ENCODE results near the gene KRT5. TPM values are rescaled to one million over a fixed set of nuclear protein-coding genes. Genes with fewer than 3 reads are reported as not detected.

The KRT5 gene
- total RNA-seq, 2 experiments from 2014 or later = not detected

DNA sequence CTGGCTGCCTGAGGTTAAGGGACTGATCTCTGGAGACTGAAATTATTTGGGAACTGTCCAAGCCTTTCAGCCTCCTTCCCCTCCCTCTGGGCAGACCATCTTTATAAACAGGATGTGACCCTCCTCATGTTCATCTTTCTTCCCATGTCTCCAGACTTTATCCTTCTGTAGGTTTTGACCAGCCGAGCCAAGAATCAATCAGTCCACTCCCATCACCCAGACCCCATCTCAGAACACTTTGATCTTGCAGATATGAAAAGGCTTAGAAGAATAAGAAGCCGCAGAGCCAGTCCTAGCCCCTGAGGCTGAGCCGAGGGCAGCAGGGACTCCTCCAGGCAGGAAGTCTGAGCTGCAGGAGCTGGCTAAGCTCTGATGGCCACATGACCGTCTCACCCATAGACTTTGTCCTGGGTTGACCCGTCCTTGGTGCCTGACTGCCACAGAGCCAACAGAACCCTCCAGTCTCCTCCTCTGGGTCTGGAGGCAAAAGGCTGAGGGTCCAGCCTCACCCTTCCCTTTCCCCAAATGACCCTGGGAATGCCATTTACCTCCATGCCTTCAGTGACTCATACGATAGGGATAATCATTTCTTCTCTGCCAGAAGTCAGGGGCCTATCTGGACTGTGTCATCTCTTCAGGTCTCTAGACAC, 31.1 kb upstream of the KRT5 start:
- ChIA-PET POLR2A (no interaction called here), CTCF (no interaction called here)
- Mint-ChIP-seq H3K4me1 (ENCODE audit: low read depth) (no peaks in the 10 kb centered on the region), H3K27me3 (ENCODE audit: low read depth) (peaks cover 26% of the 10 kb centered on the region), H3K27ac (no peak overlapping the region), H3K36me3 (ENCODE audit: low read depth) (no peaks in the 10 kb centered on the region), H3K4me3 (no peak overlapping the region), H3K9me3 (ENCODE audit: insufficient read depth) (no peaks in the 10 kb centered on the region)
- DNase-seq = no peak
- no peak for ATAC-seq

DNA sequence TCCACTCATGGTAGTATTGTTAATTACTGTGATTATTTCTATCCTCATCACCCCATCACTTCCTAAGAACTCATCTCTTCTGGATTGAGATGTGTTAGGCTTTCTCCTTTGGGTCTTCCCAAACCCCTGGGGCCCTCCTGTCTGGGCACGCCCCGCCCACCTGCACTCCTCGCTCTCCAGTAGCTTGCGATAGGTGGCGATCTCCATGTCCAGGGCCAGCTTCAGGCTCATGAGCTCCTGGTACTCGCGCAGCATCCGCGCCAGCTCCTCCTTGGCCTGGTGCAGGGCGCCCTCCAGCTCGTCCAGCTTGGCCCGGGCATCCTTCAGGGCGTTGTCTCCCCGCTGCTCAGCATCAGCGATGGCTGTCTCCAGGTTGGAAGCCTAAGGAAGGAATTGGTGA, 25.9 kb upstream of the KRT5 start:
- CTCF ChIA-PET = no interaction called here
- DNase-seq (no peak), ATAC-seq (no peak)
- H3K4me1 Mint-ChIP-seq (ENCODE audit: low read depth) = peaks cover 9% of the 10 kb centered on the region
- H3K9me3 Mint-ChIP-seq (ENCODE audit: insufficient read depth) = no peaks in the 10 kb centered on the region
- H3K36me3 Mint-ChIP-seq (ENCODE audit: low read depth) = no peaks in the 10 kb centered on the region
- POLR2A ChIA-PET = no interaction called here
- no peak overlapping the region for H3K4me3 Mint-ChIP-seq
- peaks cover 9% of the 10 kb centered on the region for H3K27me3 Mint-ChIP-seq (ENCODE audit: low read depth)
- H3K27ac Mint-ChIP-seq = no peak overlapping the region

DNA sequence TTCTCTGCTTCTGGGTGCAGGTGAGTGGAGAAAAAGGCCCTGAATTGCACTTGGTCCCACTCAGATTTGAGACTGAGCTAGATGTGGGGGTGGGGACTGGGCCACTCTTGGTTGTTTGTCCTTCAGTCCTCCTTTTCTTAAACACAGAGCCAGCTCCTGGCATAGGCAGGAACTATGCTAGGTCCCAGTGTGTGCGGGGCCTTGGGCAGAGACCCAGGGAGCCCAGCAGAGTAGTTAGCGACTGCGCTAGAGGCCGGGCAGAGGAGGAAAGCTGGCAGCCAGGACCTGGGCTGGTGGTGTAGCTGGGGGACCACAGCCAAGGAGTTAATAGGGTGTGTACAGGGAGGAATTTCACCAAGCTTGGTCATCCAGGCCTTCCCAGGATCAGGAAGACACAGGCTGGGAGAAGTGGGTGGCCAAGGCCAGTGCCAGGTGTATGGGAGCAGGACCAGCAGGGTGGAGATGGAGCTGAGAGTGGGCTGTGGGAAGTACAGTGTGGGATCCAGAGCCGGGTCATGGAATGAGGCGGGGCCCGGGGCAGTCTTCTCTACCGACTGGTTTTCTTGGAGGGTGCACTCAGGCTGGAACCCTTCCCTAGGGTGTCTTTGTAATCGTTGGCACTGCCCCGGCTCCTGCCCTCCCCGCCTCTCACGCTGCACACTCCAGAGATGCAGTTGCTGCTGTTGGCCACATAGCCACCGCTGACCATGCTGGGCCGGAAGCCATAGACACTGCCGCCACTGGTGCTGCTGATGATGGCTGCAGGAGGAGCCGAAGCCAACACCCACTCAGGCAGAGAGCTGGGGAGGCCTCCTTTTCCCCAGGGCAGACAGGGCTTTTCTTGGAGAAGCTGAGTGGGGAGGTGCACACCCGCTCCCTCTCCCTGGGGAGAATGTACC, 24.0 kb upstream of the KRT5 start:
- DNase-seq = no peak
- Mint-ChIP-seq H3K27ac (no peak overlapping the region), H3K4me3 (no peak overlapping the region), H3K27me3 (ENCODE audit: low read depth) (peaks cover 5% of the 10 kb centered on the region), H3K9me3 (ENCODE audit: insufficient read depth) (no peaks in the 10 kb centered on the region), H3K4me1 (ENCODE audit: low read depth) (peaks cover 9% of the 10 kb centered on the region), H3K36me3 (ENCODE audit: low read depth) (no peaks in the 10 kb centered on the region)
- CTCF ChIA-PET = interaction anchor here (1.1 kb wide), 1 partner anchor 55 kb away, joined by 3 read pairs; no protein-coding TSS in a partner anchor
- POLR2A ChIA-PET = no interaction called here
- no peak for ATAC-seq

DNA sequence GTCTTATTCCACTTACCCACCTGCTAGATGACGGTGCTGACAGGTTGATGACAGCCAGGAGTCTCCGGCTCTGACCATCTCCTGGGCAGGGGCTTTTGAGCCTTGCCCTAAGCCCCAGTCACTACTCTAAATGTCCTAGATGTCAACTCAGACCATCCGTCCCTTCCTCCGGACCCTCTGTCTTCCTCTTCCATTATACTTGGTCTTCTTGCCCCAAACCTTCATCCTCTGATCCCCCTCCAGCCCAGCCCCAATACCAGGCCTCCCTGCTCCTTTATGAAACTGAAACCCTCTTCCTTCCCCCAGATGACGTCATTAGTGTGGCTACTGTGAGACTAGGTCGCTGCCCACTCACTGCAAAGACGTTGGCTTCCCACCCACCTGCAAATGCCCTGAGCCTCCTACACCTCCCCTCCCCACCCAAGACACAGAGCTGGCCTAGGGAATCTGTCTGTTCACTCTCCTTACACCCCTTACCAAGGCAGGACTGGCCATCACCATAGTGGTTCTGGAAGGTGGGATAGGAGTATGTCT, 22.7 kb upstream of the KRT5 start:
- Mint-ChIP-seq H3K9me3 (ENCODE audit: insufficient read depth) (no peaks in the 10 kb centered on the region), H3K27ac (no peak overlapping the region), H3K27me3 (ENCODE audit: low read depth) (peaks cover 5% of the 10 kb centered on the region), H3K4me1 (ENCODE audit: low read depth) (peaks cover 9% of the 10 kb centered on the region), H3K4me3 (no peak overlapping the region), H3K36me3 (ENCODE audit: low read depth) (no peaks in the 10 kb centered on the region)
- ChIA-PET POLR2A (no interaction called here), CTCF (no interaction called here)
- DNase-seq (no peak), ATAC-seq (no peak)

DNA sequence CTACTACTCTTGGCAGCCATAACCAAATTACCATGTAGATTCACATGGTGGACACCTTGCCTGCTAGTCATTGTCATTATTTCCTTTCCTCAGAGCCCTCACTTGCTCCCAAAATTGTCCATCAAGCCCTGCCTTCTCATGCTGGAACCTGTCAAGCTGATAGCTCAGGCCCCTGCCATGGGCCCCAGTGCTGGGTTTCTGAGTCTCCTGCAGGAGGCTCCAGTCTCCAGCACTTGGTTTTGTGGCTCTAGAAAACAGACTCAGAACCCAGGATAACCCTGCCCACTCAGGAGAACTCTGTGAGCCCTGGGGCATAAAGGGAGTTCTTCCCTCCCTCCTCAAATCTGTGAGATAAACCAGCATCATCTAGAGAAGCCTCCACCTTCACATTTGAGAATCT, 22.0 kb upstream of the KRT5 start:
- Mint-ChIP-seq H3K27ac (no peak overlapping the region), H3K4me1 (ENCODE audit: low read depth) (peaks cover 9% of the 10 kb centered on the region), H3K9me3 (ENCODE audit: insufficient read depth) (no peaks in the 10 kb centered on the region), H3K27me3 (ENCODE audit: low read depth) (peaks cover 8% of the 10 kb centered on the region), H3K4me3 (no peak overlapping the region), H3K36me3 (ENCODE audit: low read depth) (no peaks in the 10 kb centered on the region)
- ChIA-PET POLR2A (no interaction called here), CTCF (interaction anchor here (0.6 kb wide), 1 partner anchor 338 kb away, joined by 4 read pairs; no protein-coding TSS in a partner anchor)
- ATAC-seq = no peak
- no peak for DNase-seq

DNA sequence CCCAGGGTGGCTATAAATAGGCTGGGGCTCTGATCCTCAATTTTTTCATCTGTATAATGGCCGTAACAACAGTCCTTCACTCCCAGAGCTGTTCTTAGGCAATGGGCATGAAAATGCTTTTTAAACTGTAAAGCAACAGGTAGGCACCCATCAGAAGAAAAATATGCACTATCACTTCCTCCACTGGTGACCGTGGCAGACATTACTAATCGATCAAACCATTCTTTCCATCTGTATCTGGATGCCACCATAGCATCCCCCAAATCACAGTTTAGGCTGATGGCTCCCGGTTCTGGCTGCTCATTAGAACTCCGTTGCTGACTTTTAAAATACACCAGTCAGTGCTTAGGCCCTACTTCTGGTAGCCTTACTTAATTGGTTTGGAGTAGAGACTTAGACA, 21.5 kb upstream of the KRT5 start:
- no peak overlapping the region for H3K27ac Mint-ChIP-seq
- POLR2A ChIA-PET = no interaction called here
- no peaks in the 10 kb centered on the region for H3K9me3 Mint-ChIP-seq (ENCODE audit: insufficient read depth)
- no peak overlapping the region for H3K4me3 Mint-ChIP-seq
- CTCF ChIA-PET = interaction anchor here (0.6 kb wide), 1 partner anchor 339 kb away, joined by 4 read pairs; no protein-coding TSS in a partner anchor
- H3K36me3 Mint-ChIP-seq (ENCODE audit: low read depth) = no peaks in the 10 kb centered on the region
- H3K27me3 Mint-ChIP-seq (ENCODE audit: low read depth) = peaks cover 8% of the 10 kb centered on the region
- DNase-seq (no peak), ATAC-seq (no peak)
- H3K4me1 Mint-ChIP-seq (ENCODE audit: low read depth) = peaks cover 9% of the 10 kb centered on the region

DNA sequence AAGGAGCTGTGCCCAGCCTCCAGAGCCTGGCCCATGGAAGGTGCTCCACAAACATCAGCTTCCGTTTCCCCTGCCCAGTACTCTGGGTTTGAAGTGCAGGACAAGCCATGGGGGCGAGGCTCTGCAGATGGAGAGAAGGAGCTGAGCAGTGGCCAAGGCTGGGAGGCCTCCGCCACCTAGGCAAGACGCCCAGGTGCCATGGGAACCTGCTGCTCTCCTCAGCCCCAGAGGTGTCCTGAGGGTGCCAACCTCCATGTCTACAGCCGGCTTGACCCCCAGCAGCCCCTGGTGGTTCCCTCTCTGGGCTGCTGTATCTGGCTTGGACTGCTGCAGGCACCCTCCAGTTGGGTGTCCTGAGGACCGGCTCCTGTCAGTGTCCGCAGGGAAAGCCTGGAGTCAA, 20.3 kb upstream of the KRT5 start:
- DNase-seq (no peak), ATAC-seq (no peak)
- H3K27me3 Mint-ChIP-seq (ENCODE audit: low read depth) = peaks cover 8% of the 10 kb centered on the region
- no peak overlapping the region for H3K4me3 Mint-ChIP-seq
- CTCF ChIA-PET = no interaction called here
- H3K36me3 Mint-ChIP-seq (ENCODE audit: low read depth) = no peaks in the 10 kb centered on the region
- peaks cover 9% of the 10 kb centered on the region for H3K4me1 Mint-ChIP-seq (ENCODE audit: low read depth)
- POLR2A ChIA-PET = no interaction called here
- H3K9me3 Mint-ChIP-seq (ENCODE audit: insufficient read depth) = no peaks in the 10 kb centered on the region
- no peak overlapping the region for H3K27ac Mint-ChIP-seq

DNA sequence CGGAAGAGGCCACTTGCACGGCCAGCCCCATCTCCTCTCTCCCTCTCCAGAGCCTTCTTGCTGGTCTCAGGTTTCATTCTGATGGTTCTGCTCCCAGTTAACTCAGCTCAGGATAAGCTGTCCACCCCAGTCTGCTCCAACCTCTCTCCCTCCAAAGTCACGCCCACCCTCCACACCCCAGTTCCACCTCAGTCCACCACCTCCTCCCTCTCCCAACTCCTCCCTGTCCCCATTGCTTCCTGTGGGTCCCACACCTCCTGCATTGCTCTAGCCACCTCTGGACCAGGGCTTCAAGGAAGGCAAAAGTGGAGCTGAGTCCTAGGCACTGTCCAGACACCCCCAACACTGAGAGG, 19.6 kb upstream of the KRT5 start:
- ChIA-PET POLR2A (no interaction called here), CTCF (no interaction called here)
- peaks cover 9% of the 10 kb centered on the region for H3K4me1 Mint-ChIP-seq (ENCODE audit: low read depth)
- no peaks in the 10 kb centered on the region for H3K36me3 Mint-ChIP-seq (ENCODE audit: low read depth)
- no peak for DNase-seq
- no peaks in the 10 kb centered on the region for H3K9me3 Mint-ChIP-seq (ENCODE audit: insufficient read depth)
- peaks cover 4% of the 10 kb centered on the region for H3K27me3 Mint-ChIP-seq (ENCODE audit: low read depth)
- no peak overlapping the region for H3K27ac Mint-ChIP-seq
- H3K4me3 Mint-ChIP-seq = no peak overlapping the region
- no peak for ATAC-seq

DNA sequence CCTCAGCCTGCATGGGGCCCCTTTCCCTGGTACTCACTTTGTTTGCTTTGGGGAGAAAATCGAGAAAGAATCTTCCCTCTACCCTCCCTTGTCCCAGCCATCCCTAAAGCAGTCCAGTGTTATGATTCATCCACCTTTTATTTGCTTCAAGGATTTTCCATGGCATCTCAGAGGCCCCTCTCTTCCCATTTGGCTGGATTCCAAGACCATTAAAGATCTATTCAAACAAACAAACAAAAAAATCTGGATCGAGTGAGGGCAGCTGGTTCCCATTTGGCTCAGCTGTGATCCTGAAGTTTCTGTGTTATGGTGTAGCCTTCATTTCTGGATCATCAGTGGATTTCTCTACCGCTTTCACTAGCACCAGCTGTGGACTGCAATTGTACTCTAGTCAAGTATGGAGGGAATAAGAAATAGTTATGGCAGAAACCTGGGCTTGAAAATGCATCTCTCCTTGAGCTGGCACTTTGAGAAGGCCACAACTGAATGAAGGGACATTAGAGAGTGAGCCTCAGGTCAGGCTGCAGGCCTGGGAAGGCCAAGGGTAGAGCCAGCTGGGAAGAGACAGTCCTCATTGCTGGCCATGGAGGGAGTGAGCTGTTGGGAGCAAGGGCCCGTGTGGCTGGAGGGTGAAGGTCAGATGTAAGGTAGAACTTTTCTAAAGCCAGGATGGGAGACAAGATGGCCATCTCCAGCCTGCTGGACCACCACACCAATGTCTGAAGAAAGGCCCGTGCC, 19.1 kb upstream of the KRT5 start:
- CTCF ChIA-PET = no interaction called here

DNA sequence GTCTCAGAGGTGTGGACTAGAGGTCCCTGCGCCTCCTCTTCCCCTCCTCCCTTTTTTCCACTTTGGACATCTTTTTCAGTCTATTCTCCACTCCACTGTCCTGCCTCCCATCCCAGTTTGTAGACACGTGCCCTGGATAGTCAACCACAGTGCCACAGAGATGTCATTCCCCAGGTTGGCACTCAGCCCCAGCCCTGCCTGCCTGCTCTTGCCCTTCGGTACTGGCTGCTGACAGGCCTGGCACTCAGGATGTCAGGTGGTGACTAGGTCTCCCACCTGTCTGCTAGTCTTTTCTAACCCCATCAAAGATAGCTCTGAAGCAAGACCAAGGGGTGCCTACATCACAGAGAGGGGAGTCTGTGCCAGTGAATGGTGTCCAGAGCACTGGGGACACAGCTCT, 16.9 kb upstream of the KRT5 start:
- Mint-ChIP-seq H3K36me3 (ENCODE audit: low read depth) (no peaks in the 10 kb centered on the region), H3K9me3 (ENCODE audit: insufficient read depth) (no peaks in the 10 kb centered on the region), H3K27ac (no peak overlapping the region), H3K4me1 (ENCODE audit: low read depth) (no peaks in the 10 kb centered on the region), H3K27me3 (ENCODE audit: low read depth) (peaks cover 3% of the 10 kb centered on the region), H3K4me3 (no peak overlapping the region)
- POLR2A ChIA-PET = no interaction called here
- ATAC-seq (no peak), DNase-seq (no peak)
- CTCF ChIA-PET = no interaction called here

More for the DNA sequence above, 19.1 kb upstream of the KRT5 start:
- DNase-seq (no peak), ATAC-seq (no peak)
- POLR2A ChIA-PET = no interaction called here
- peaks cover 9% of the 10 kb centered on the region for H3K4me1 Mint-ChIP-seq (ENCODE audit: low read depth)
- H3K36me3 Mint-ChIP-seq (ENCODE audit: low read depth) = no peaks in the 10 kb centered on the region
- H3K9me3 Mint-ChIP-seq (ENCODE audit: insufficient read depth) = no peaks in the 10 kb centered on the region
- H3K4me3 Mint-ChIP-seq = no peak overlapping the region
- H3K27me3 Mint-ChIP-seq (ENCODE audit: low read depth) = peaks cover 3% of the 10 kb centered on the region
- no peak overlapping the region for H3K27ac Mint-ChIP-seq

DNA sequence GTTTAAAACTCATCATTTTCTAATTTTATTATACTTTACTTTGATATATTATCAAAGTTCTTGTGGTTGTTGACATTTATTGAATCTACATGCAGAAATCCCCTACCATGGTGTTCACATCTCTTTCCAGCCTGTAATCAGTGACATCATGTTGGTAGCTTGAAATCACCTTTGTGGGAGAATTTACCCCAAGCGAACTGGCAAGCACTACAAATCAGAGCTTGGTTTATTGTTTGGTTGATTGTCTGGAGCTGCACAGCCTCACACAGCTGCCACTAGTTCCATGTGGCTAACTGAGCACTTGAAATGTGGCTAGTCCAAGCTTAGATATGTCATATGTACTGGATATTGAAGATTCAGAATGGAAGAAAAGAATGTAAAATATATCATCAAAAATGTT, 15.4 kb upstream of the KRT5 start:
- DNase-seq (no peak), ATAC-seq (no peak)
- Mint-ChIP-seq H3K4me3 (no peak overlapping the region), H3K9me3 (ENCODE audit: insufficient read depth) (no peaks in the 10 kb centered on the region), H3K27me3 (ENCODE audit: low read depth) (peaks cover 3% of the 10 kb centered on the region), H3K4me1 (ENCODE audit: low read depth) (no peaks in the 10 kb centered on the region), H3K27ac (no peak overlapping the region), H3K36me3 (ENCODE audit: low read depth) (no peaks in the 10 kb centered on the region)
- ChIA-PET POLR2A (no interaction called here), CTCF (interaction anchor here (1.1 to 1.4 kb wide), 3 partner anchors 163 to 381 kb away, joined by 3 read pairs; no protein-coding TSS in a partner anchor)

DNA sequence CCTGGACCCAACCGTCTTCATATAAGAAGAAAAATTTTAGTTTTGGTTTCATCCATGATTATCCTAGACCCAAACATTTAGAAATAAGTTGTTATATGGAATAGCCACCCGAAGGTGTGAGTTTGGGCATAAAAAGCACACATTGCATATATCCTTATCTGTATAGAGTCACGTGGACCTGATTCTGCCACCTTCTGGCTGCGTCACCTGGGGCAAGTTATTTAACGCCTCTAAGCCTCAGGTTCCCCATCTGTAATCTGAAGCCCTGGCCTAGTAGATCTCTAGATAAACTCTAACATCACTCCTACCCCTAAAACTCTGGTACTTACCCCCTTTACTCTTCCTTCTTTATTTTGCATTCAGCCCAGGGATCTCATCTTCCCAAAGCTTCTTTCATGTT, 14.3 kb upstream of the KRT5 start:
- H3K27ac Mint-ChIP-seq = no peak overlapping the region
- DNase-seq (peak; percentile 28), ATAC-seq (no peak)
- H3K4me3 Mint-ChIP-seq = no peak overlapping the region
- peaks cover 3% of the 10 kb centered on the region for H3K27me3 Mint-ChIP-seq (ENCODE audit: low read depth)
- ChIA-PET CTCF (interaction anchor here (1.0 to 1.5 kb wide), 4 partner anchors 155 to 380 kb away, joined by 3 to 7 read pairs (median 3); no protein-coding TSS in a partner anchor), POLR2A (no interaction called here)
- H3K36me3 Mint-ChIP-seq (ENCODE audit: low read depth) = no peaks in the 10 kb centered on the region
- H3K9me3 Mint-ChIP-seq (ENCODE audit: insufficient read depth) = no peaks in the 10 kb centered on the region
- no peaks in the 10 kb centered on the region for H3K4me1 Mint-ChIP-seq (ENCODE audit: low read depth)

Measured in activated CD8-positive, alpha-beta T cell treated with anti-CD3 and anti-CD28 coated beads, Interleukin-2, amount 10 ng/mL, durations not matched to agents 7 days and 5 days (primary cell).